Panc1 (cell line): ENCODE data around the gene PLA2G2E. TPM values are rescaled to one million over a fixed set of nuclear protein-coding genes. Genes with fewer than 3 reads are reported as not detected.

Experiments
- ATAC-seq: fragments of 200-7000 bp; cut with Tn5 transposase; 2 replicates; pipeline ENCODE4 v1.9.1; 2020; ENCODE audit warnings: mild to moderate bottlenecking, moderate library complexity
- BruUV-seq: library from RNA; stranded (reverse); fragments of 400-500 nt; replicated peaks from 2 replicates; lab custom pipeline; 2021; lab: Mats Ljungman, UMichigan
- CTCF ChIA-PET: fragments of 300-600 bp; sonication (Branson Sonifier 250); formaldehyde crosslinking; loops from one replicate; lab custom pipeline; 2022; ENCODE audit warnings: antibody characterized with exemption; lab: Charles Lee
- POLR2A ChIA-PET: fragments of 300-600 bp; sonication (Branson Sonifier 250); formaldehyde crosslinking; loops from one replicate; lab custom pipeline; 2022; ENCODE audit warnings: antibody characterized with exemption; lab: Charles Lee
- DNase-seq: peaks from one replicate; pipeline ENCODE4 v3.0.0-alpha.2; 2010; ENCODE audit warnings: low read depth, low spot score
- H3K27ac ChIP-seq: 2 replicates; pipeline ENCODE4 v1.5.1; 2011; ENCODE audit warnings: mild to moderate bottlenecking, low read length, inconsistent platforms
- H3K27me3 ChIP-seq: fragments of 200-500 bp; sonication (Bioruptor generic); 2 replicates; pipeline ENCODE4 v1.6.0; 2014; ENCODE audit warnings: low read length, inconsistent platforms; ENCODE audit not compliant: control insufficient read depth, insufficient read depth
- H3K36me3 ChIP-seq: fragments of 200-500 bp; sonication (Bioruptor generic); 2 replicates; pipeline ENCODE4 v1.5.1; 2014; ENCODE audit warnings: inconsistent platforms, mild to moderate bottlenecking, low read length, moderate library complexity; ENCODE audit not compliant: control insufficient read depth, insufficient read depth
- H3K4me1 ChIP-seq: 2 replicates; pipeline ENCODE4 v1.5.1; 2011; ENCODE audit warnings: inconsistent platforms, mild to moderate bottlenecking, low read length, moderate library complexity; ENCODE audit not compliant: control insufficient read depth, insufficient read depth
- H3K4me3 ChIP-seq, 2 experiments: 2 replicates each; pipeline ENCODE4 v1.5.1; 2011 to 2012; ENCODE audit warnings: low read depth in 2 of 2, low read length in 2 of 2, mild to moderate bottlenecking in 2 of 2, inconsistent platforms in 1 of 2, moderate library complexity in 1 of 2
- H3K9me3 ChIP-seq: fragments of 200-500 bp; sonication (Bioruptor generic); 2 replicates; pipeline ENCODE4 v1.5.1; 2014; ENCODE audit warnings: low read depth, mild to moderate bottlenecking, inconsistent platforms, low read length, moderate library complexity; ENCODE audit not compliant: control insufficient read depth, insufficient read depth
- POLR2AphosphoS5 ChIP-seq: IDR thresholded peaks from 2 replicates; pipeline ENCODE4 v1.6.1; 2012; ENCODE audit warnings: mild to moderate bottlenecking, low read depth, low read length, moderate library complexity
- SIN3A ChIP-seq: IDR thresholded peaks from 2 replicates; pipeline ENCODE4 v1.6.1; 2012; ENCODE audit warnings: low read depth, mild to moderate bottlenecking, low read length, moderate library complexity, borderline replicate concordance; ENCODE audit not compliant: insufficient read depth
- TCF7L2 ChIP-seq: IDR thresholded peaks from 2 replicates; pipeline ENCODE4 v1.6.1; 2011; ENCODE audit warnings: mild to moderate bottlenecking, low read depth, low read length, inconsistent platforms
- in situ Hi-C: cut with HindIII; loops from 2 replicates; pipeline ENCODE4 v1.10.0; 2016; ENCODE audit warnings: low sequenced_read_pairs, low pct_unique_long_range_greater_than_20kb
- intact Hi-C: fragments of 100-400 bp; cut with micrococcal nuclease; formaldehyde crosslinking; loops from one replicate; pipeline ENCODE4 v1.10.0; 2022; ENCODE audit not compliant: unreplicated experiment
- total RNA-seq: library from RNA; stranded (reverse); gene quantifications from one replicate; pipeline ENCODE4 v1.2.1, GENCODE V29; 2021; ENCODE audit not compliant: unreplicated experiment
- TF ChIP-seq, protein P1 (sequence below), 2 experiments: IDR thresholded peaks; 2 replicates each; pipeline ENCODE4 v1.6.1; 2011 to 2012; ENCODE audit warnings: low read depth in 2 of 2, control low read depth in 1 of 2, low read length in 1 of 2, mild to moderate bottlenecking in 1 of 2, moderate library complexity in 1 of 2; ENCODE audit not compliant: insufficient read depth in 1 of 2
- TF ChIP-seq, protein P2 (sequence below): fragments of 450-650 bp; IDR thresholded peaks from 2 replicates; pipeline ENCODE4 v1.5.1; 2017; ENCODE audit warnings: mild to moderate bottlenecking

PLA2G2E gene
- total RNA-seq, 1 experiment from 2014 or later, result not detected

DNA sequence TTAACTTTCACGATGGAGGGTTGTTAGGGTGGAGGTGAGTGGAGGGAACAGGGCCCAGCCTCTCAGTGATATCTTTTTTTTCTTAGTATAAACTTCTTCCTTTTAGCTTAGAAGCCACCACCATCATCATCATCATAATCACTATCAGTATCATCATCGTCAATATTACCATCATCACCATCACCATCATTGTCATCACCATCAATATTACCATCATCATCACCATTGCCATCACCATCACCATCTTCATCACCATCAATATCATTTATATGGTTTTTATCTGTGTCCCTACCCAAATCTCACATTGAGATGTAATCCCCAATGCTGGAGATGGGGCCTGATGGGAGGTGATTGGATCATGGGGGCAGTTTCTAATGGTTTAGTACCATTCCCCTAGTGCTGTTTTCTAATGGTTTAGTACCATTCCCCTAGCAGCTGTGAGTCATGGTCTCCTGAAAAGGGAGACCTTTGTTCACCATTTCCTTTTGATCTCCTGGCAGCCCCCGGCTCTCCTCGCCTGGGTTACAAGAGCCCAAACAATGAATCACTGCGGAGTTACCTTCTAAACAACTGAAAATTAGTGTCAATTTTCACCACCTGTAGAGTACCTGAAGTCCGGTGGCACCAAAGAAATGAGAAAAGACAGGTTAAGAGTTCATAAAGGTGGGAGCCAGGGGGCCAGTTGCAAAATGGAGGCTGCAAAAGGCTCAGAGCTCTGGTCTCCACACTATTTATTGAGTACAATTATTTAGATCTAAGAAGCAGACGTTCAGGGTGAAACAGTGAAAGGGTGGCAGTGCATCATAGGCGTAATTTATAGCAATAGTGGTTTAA is 3.1 kb upstream of the PLA2G2E start:
- no peaks in the 10 kb centered on the region for H3K36me3 ChIP-seq
- DNase-seq, result no peak
- CTCF ChIA-PET, result interaction anchor here (0.6 kb wide), 2 partner anchors 9 to 505 kb away, joined by 3 to 4 read pairs; no protein-coding TSS in a partner anchor
- H3K9me3 ChIP-seq, result no peaks in the 10 kb centered on the region
- no peaks in the 10 kb centered on the region for H3K27me3 ChIP-seq
- no TSS peak for BruUV-seq
- no peak overlapping the region for H3K27ac ChIP-seq
- intact Hi-C loops, result no loop called here
- no peak overlapping the region for H3K4me3 ChIP-seq
- in situ Hi-C loops, result no loop called here
- no peaks in the 10 kb centered on the region for H3K4me1 ChIP-seq
- POLR2A ChIA-PET, result no interaction called here
- TF ChIP-seq, protein P1, sequence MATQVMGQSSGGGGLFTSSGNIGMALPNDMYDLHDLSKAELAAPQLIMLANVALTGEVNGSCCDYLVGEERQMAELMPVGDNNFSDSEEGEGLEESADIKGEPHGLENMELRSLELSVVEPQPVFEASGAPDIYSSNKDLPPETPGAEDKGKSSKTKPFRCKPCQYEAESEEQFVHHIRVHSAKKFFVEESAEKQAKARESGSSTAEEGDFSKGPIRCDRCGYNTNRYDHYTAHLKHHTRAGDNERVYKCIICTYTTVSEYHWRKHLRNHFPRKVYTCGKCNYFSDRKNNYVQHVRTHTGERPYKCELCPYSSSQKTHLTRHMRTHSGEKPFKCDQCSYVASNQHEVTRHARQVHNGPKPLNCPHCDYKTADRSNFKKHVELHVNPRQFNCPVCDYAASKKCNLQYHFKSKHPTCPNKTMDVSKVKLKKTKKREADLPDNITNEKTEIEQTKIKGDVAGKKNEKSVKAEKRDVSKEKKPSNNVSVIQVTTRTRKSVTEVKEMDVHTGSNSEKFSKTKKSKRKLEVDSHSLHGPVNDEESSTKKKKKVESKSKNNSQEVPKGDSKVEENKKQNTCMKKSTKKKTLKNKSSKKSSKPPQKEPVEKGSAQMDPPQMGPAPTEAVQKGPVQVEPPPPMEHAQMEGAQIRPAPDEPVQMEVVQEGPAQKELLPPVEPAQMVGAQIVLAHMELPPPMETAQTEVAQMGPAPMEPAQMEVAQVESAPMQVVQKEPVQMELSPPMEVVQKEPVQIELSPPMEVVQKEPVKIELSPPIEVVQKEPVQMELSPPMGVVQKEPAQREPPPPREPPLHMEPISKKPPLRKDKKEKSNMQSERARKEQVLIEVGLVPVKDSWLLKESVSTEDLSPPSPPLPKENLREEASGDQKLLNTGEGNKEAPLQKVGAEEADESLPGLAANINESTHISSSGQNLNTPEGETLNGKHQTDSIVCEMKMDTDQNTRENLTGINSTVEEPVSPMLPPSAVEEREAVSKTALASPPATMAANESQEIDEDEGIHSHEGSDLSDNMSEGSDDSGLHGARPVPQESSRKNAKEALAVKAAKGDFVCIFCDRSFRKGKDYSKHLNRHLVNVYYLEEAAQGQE (IDR thresholded peaks at IDR 0.05; ENCODE audit: insufficient read depth in 1 of 2, low read depth in 2 of 2, low read length in 1 of 2), result no peak
- TF ChIP-seq, protein P2, sequence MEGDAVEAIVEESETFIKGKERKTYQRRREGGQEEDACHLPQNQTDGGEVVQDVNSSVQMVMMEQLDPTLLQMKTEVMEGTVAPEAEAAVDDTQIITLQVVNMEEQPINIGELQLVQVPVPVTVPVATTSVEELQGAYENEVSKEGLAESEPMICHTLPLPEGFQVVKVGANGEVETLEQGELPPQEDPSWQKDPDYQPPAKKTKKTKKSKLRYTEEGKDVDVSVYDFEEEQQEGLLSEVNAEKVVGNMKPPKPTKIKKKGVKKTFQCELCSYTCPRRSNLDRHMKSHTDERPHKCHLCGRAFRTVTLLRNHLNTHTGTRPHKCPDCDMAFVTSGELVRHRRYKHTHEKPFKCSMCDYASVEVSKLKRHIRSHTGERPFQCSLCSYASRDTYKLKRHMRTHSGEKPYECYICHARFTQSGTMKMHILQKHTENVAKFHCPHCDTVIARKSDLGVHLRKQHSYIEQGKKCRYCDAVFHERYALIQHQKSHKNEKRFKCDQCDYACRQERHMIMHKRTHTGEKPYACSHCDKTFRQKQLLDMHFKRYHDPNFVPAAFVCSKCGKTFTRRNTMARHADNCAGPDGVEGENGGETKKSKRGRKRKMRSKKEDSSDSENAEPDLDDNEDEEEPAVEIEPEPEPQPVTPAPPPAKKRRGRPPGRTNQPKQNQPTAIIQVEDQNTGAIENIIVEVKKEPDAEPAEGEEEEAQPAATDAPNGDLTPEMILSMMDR, result no peak
- no peak for TF ChIP-seq POLR2AphosphoS5
- no peak for TF ChIP-seq TCF7L2
- no peak for TF ChIP-seq SIN3A
- no peak for ATAC-seq

DNA sequence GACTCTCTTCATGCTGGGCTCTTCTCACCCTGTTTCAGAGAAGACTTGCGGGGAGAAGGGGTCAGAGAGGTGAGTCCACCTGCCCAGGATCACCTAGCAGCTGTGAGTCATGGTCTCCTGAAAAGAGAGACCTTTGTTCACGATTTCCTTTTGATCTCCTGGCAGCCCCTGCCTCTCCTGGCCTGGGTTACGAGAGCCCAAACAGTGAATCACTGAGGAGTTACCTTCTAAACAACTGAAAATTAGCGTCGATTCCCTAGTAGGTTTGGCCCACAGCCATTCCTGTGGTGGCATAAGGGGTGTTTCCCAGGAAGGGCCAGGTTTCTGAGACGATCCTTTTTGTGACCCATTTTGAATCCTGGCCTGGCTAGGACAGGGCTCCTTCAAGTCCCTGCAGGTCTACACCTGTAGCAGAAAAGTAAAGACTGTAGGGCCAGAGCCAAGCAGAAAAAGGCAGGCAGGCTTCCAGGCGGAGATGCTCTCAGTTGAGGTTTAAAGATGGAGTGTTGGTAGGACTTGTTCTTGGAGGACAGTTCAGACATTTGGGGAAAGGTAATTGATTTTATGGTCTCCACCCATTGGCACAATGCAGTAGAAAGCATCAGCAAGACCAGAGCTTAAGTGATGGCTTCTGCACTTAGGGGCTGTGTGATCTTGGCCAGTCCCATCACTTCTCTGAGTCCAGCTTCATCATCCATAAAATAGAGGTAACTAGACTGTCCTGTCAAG is 2.1 kb upstream of the PLA2G2E start:
- TF ChIP-seq SIN3A, result no peak
- no peaks in the 10 kb centered on the region for H3K27me3 ChIP-seq
- DNase-seq, result no peak
- in situ Hi-C loops, result no loop called here
- no TSS peak for BruUV-seq
- no peaks in the 10 kb centered on the region for H3K4me1 ChIP-seq
- H3K27ac ChIP-seq, result no peak overlapping the region
- no peaks in the 10 kb centered on the region for H3K9me3 ChIP-seq
- intact Hi-C loops, result no loop called here
- ChIA-PET CTCF (no interaction called here), POLR2A (no interaction called here)
- no peak for ATAC-seq
- H3K36me3 ChIP-seq, result no peaks in the 10 kb centered on the region
- no peak overlapping the region for H3K4me3 ChIP-seq
